Uterus (tissue), 4 donors: ENCODE data around the gene KLF7. TPM values are rescaled to one million over a fixed set of nuclear protein-coding genes. Genes with fewer than 3 reads are reported as not detected.

Experiments used
- DNase-seq, 2 donors: peaks; one replicate each; pipeline ENCODE4 v3.0.0-alpha.2; 2019 to 2020
- H3K27ac ChIP-seq, 2 donors: fragments of 200-600 bp; sonication (generic); 1 replicate in 1 of 2; 2 replicates in 1 of 2; pipeline ENCODE4 v1.5.1; 2016 to 2018
- H3K27me3 ChIP-seq, 2 donors: fragments of 200-600 bp; sonication (generic); one replicate each; pipeline ENCODE4 v1.5.1; 2018 to 2019; ENCODE audit warnings: control low read depth in 1 of 2
- H3K36me3 ChIP-seq, 2 donors: fragments of 200-600 bp; sonication (generic); one replicate each; pipeline ENCODE4 v1.5.1; 2019; ENCODE audit warnings: control low read depth in 1 of 2
- H3K4me1 ChIP-seq, 2 donors: fragments of 200-600 bp; sonication (generic); one replicate each; pipeline ENCODE4 v1.5.1; 2018 to 2019; ENCODE audit warnings: control low read depth in 1 of 2
- H3K4me3 ChIP-seq, 2 donors: fragments of 200-600 bp; sonication (generic); 1 replicate in 1 of 2; 2 replicates in 1 of 2; pipeline ENCODE4 v1.5.1; 2018 to 2019; ENCODE audit warnings: mild to moderate bottlenecking in 1 of 2
- H3K9me3 ChIP-seq, 2 donors: fragments of 200-600 bp; sonication (generic); one replicate each; pipeline ENCODE4 v1.5.1; 2019; ENCODE audit warnings: control low read depth in 1 of 2
- POLR2A ChIP-seq, 2 donors: fragments of 450-650 bp; IDR thresholded peaks; one replicate each; pipeline ENCODE4 v1.6.1; 2016; ENCODE audit warnings: antibody characterized with exemption in 2 of 2, mild to moderate bottlenecking in 1 of 2, moderate library complexity in 1 of 2
- intact Hi-C: fragments of 100-400 bp; cut with DNase I; formaldehyde crosslinking; loops from one replicate; pipeline ENCODE4 v1.15.1; 2023; ENCODE audit warnings: low total_unique reads
- total RNA-seq, 4 donors: library from RNA; depleted of rRNA in 3 of 4; stranded (reverse); fragments of >200 nt in 3 of 4; gene quantifications; one replicate each; pipeline versions ENCODE4 v1.1.0 to v1.2.4, GENCODE V29; 2014 to 2023
- TF ChIP-seq, protein P1 (sequence below), 4 experiments: fragments of 200-600 bp in 2 of 4; fragments of 450-650 bp in 2 of 4; sonication (generic) in 2 of 4; IDR thresholded peaks; one replicate each; pipeline ENCODE4 v1.5.1; 2016 to 2019; ENCODE audit warnings: antibody characterized with exemption in 4 of 4, mild to moderate bottlenecking in 2 of 4, moderate library complexity in 1 of 4
- donor health status: DM: yes; HTN: yes; CAD: no.

KLF7 gene
- total RNA-seq, 4 donors from 2014 or later = 20.9 to 96.0 (median 39.4) TPM

DNA sequence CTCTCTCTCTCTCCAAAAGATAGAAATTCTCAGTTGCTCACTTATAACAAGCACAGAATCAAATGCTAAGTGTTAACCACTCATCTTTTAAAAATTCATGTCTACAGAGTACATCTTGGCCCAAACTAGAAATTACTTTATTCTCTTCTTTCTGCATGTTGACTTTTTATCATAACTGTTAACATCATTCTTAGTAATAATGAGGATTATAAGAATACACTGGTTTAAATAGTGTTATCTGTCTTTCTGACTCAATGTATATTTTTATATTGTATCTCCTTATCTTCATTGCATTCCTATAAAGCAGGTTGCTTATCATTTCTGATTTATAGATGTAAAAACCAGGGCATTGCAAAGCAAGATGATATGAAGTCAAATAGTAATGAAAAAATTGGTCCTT lies 17.8 kb upstream of the KLF7 start:
- intact Hi-C loops = no loop called here
- H3K27ac ChIP-seq = no peak overlapping the region
- no peaks in the 10 kb centered on the region for H3K9me3 ChIP-seq
- TF ChIP-seq, protein P1, sequence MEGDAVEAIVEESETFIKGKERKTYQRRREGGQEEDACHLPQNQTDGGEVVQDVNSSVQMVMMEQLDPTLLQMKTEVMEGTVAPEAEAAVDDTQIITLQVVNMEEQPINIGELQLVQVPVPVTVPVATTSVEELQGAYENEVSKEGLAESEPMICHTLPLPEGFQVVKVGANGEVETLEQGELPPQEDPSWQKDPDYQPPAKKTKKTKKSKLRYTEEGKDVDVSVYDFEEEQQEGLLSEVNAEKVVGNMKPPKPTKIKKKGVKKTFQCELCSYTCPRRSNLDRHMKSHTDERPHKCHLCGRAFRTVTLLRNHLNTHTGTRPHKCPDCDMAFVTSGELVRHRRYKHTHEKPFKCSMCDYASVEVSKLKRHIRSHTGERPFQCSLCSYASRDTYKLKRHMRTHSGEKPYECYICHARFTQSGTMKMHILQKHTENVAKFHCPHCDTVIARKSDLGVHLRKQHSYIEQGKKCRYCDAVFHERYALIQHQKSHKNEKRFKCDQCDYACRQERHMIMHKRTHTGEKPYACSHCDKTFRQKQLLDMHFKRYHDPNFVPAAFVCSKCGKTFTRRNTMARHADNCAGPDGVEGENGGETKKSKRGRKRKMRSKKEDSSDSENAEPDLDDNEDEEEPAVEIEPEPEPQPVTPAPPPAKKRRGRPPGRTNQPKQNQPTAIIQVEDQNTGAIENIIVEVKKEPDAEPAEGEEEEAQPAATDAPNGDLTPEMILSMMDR (IDR thresholded peaks at IDR 0.05) = no peak
- TF ChIP-seq POLR2A (IDR thresholded peaks at IDR 0.05) = no peak
- H3K4me1 ChIP-seq = no peaks in the 10 kb centered on the region
- no peaks in the 10 kb centered on the region for H3K27me3 ChIP-seq
- DNase-seq = no peak
- H3K4me3 ChIP-seq = no peak overlapping the region
- H3K36me3 ChIP-seq = no peaks in the 10 kb centered on the region

DNA sequence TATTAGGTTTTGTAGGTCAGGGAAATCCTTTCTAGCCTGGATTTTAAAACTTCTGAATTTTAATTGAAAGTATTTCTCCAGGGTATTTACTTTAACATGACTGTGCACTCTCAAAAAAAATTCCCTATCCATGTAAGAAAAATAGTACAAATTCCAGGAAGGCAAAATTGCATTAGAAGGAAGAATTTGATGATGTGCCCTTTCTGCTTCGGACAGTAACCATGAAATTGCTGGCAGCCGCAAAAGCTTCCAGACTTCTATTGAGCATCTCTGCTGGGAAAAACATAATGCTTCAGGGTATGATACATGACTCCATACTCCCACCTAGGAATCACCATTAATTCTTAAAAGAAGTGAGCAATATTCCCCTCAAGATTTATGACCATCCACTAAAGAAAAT lies 17.2 kb upstream of the KLF7 start:
- H3K4me3 ChIP-seq = no peak overlapping the region
- no peaks in the 10 kb centered on the region for H3K9me3 ChIP-seq
- TF ChIP-seq, protein P1 (IDR thresholded peaks at IDR 0.05) = no peak
- DNase-seq = no peak
- no peaks in the 10 kb centered on the region for H3K27me3 ChIP-seq
- H3K27ac ChIP-seq = no peak overlapping the region
- no peaks in the 10 kb centered on the region for H3K36me3 ChIP-seq
- H3K4me1 ChIP-seq = no peaks in the 10 kb centered on the region
- intact Hi-C loops = no loop called here

DNA sequence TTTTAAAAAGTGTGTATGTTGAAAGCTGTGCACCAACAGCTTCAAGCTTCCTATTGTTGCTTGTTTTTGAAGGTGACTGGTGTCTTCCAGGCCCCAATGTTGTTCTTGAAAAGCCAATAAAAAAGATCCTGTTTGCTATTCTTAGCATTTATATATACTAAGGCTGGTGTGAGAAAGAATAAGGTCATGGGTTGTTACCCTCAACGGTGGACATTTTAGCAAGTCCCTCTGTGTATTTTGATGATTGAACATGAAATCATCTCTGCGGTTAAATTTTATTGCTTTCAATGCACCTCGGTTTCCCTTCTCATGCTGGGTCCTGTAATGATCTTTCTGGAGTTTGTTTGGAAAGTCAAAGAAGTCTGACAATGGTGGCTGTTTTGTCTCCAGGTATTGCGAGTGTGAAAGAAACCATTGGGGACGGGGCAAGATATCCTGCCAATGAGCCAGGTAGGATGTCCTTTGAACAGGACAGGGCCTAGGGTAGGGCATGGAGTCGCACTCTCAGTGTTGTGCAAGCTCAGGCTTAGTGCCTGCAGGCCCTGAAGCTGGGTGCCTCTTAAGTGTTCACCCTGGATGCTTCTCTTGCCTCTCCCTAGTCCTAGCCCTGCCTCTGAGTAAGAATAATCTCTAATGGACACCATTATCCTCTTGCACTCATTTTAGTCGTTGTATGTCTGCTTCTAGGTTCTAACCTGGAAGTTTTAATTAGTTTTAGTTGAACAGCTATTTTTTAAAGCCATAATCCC lies 16.0 kb upstream of the KLF7 start:
- DNase-seq = no peak
- no peak overlapping the region for H3K27ac ChIP-seq
- no peaks in the 10 kb centered on the region for H3K36me3 ChIP-seq
- no peak for TF ChIP-seq POLR2A (IDR thresholded peaks at IDR 0.05)
- H3K4me1 ChIP-seq = no peaks in the 10 kb centered on the region
- H3K27me3 ChIP-seq = no peaks in the 10 kb centered on the region
- H3K9me3 ChIP-seq = no peaks in the 10 kb centered on the region
- intact Hi-C loops = no loop called here
- H3K4me3 ChIP-seq = no peak overlapping the region

DNA sequence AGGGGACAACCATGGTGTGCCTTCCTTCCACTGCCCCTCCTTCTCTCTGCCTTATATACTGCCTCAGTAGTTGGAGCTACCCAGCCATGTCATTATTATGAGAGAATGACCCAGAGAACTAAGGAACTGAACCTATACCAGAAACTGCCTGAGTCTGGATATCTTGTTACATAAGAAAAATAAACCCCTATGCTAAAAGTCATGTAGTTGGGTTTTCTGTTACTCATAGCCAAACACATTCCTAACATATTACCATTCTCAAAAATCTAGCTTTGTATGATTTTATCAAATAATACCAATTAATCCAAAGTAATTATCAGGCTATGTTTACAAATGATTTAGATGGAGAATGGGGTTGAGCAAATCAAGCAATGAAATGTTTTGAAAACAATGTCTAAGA lies 15.0 kb upstream of the KLF7 start:
- H3K27me3 ChIP-seq = no peaks in the 10 kb centered on the region
- no peak overlapping the region for H3K27ac ChIP-seq
- no peaks in the 10 kb centered on the region for H3K9me3 ChIP-seq
- no peaks in the 10 kb centered on the region for H3K36me3 ChIP-seq
- no peaks in the 10 kb centered on the region for H3K4me1 ChIP-seq
- intact Hi-C loops = no loop called here
- H3K4me3 ChIP-seq = no peak overlapping the region
- TF ChIP-seq POLR2A (IDR thresholded peaks at IDR 0.05) = no peak
- TF ChIP-seq, protein P1 (IDR thresholded peaks at IDR 0.05) = no peak
- no peak for DNase-seq

DNA sequence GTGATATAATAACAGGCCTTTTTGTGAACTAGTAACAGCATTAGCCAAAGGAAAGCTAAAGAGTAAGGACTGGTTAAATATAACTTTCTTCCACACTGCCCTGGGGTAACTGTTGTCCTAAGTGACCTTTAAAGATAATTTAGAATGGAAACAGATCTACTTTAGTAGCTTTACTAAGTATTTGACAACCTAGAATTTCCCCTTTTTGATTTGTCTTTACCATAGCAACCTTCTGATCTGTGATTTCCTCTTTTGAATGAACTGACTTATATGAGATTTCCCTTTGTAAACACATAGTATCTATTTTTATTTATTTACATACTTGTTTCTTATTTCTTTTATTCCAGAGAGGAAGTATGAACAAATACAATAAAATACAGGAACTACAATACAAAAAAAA lies 10.5 kb upstream of the KLF7 start:
- TF ChIP-seq, protein P1 (IDR thresholded peaks at IDR 0.05) = no peak
- no peak for TF ChIP-seq POLR2A (IDR thresholded peaks at IDR 0.05)
- H3K4me1 ChIP-seq = no peaks in the 10 kb centered on the region
- H3K9me3 ChIP-seq = no peaks in the 10 kb centered on the region
- H3K27me3 ChIP-seq = no peaks in the 10 kb centered on the region
- no peak for DNase-seq
- H3K27ac ChIP-seq = no peak overlapping the region
- H3K36me3 ChIP-seq = no peaks in the 10 kb centered on the region
- intact Hi-C loops = no loop called here
- H3K4me3 ChIP-seq = no peak overlapping the region

DNA sequence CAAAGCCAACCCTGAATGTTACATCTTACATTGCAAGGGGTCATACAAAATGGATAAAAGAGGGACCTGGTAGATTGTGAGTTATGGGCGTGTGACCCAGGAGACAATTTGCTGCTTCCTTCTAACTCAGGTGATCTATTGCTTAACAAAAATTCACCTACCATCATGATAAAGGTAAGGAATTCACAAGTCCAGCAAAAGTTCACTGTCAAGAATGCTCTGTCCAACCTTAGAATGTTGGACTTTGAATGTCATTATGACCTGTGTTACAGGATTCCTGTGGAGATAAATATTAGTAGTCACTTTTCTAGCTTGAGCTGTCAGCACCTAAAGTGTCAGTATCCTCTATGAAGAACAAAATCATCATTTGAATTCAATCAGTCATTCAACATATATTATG lies 7.9 kb upstream of the KLF7 start:
- intact Hi-C loops = no loop called here
- Histone ChIP-seq H3K4me1 (no peaks in the 10 kb centered on the region), H3K27me3 (no peaks in the 10 kb centered on the region), H3K27ac (no peak overlapping the region), H3K9me3 (no peaks in the 10 kb centered on the region), H3K4me3 (no peak overlapping the region), H3K36me3 (no peaks in the 10 kb centered on the region)
- no peak for TF ChIP-seq POLR2A (IDR thresholded peaks at IDR 0.05)
- TF ChIP-seq, protein P1 (IDR thresholded peaks at IDR 0.05) = no peak
- no peak for DNase-seq
